Neural progenitor cell (in vitro differentiated cells): ENCODE results near the gene PATJ. TPM values are rescaled to one million over a fixed set of nuclear protein-coding genes. Genes with fewer than 3 reads are reported as not detected.
"Not testable (repeated sequence)": the region's sequence is repeated elsewhere in the genome, so short reads cannot be mapped to it uniquely, and the experiment has no call there.

Experiments used
- DNase-seq: peaks from one replicate; pipeline ENCODE4 v3.0.0-alpha.2; 2016; ENCODE audit warnings: low spot score
- H2AFZ ChIP-seq: fragments of 200-600 bp; sonication (generic); replicated peaks from 2 replicates; pipeline ENCODE4 v1.6.1; 2016; ENCODE audit warnings: antibody characterized with exemption
- H3F3A ChIP-seq: fragments of 200-600 bp; sonication (generic); 2 replicates; pipeline ENCODE4 v1.6.1; 2016; ENCODE audit warnings: antibody characterized with exemption, low read depth
- H3K27ac ChIP-seq: fragments of 200-600 bp; sonication (generic); 2 replicates; pipeline ENCODE4 v1.5.1; 2016; ENCODE audit warnings: mild to moderate bottlenecking
- H3K27me3 ChIP-seq: fragments of 200-600 bp; sonication (generic); 2 replicates; pipeline ENCODE4 v1.6.1; 2016; ENCODE audit warnings: mild to moderate bottlenecking, moderate library complexity
- H3K36me3 ChIP-seq: fragments of 200-600 bp; sonication (generic); 2 replicates; pipeline ENCODE4 v1.5.1; 2016
- H3K4me1 ChIP-seq: fragments of 200-600 bp; sonication (generic); 2 replicates; pipeline ENCODE4 v1.6.1; 2016; ENCODE audit warnings: mixed run types
- H3K4me2 ChIP-seq: fragments of 200-600 bp; sonication (generic); 2 replicates; pipeline ENCODE4 v1.6.1; 2016
- H3K4me3 ChIP-seq: fragments of 200-600 bp; sonication (generic); 2 replicates; pipeline ENCODE4 v1.5.1; 2016
- H3K79me2 ChIP-seq: fragments of 200-600 bp; sonication (generic); 2 replicates; pipeline ENCODE4 v1.6.1; 2016; ENCODE audit warnings: low read depth
- H3K9ac ChIP-seq: fragments of 200-600 bp; sonication (generic); 2 replicates; pipeline ENCODE4 v1.6.1; 2016
- H3K9me3 ChIP-seq: fragments of 200-600 bp; sonication (generic); 2 replicates; pipeline ENCODE4 v1.5.1; 2016; ENCODE audit warnings: low read depth
- H4K20me1 ChIP-seq: fragments of 200-600 bp; sonication (generic); 2 replicates; pipeline ENCODE4 v1.6.1; 2016; ENCODE audit warnings: low read depth
- H3K27ac Mint-ChIP-seq: 3 replicates; pipeline ENCODE4 v1.8.0; 2021; ENCODE audit warnings: mixed read lengths
- H3K27me3 Mint-ChIP-seq: 2 replicates; pipeline ENCODE4 v1.8.0; 2022; ENCODE audit warnings: low read depth, mild to moderate bottlenecking, inconsistent platforms, moderate library complexity, mixed read lengths; ENCODE audit not compliant: insufficient read depth
- H3K36me3 Mint-ChIP-seq: 3 replicates; pipeline ENCODE4 v1.8.0; 2021; ENCODE audit warnings: mixed read lengths
- H3K4me1 Mint-ChIP-seq: 3 replicates; pipeline ENCODE4 v1.8.0; 2021; ENCODE audit warnings: mixed read lengths
- H3K4me3 Mint-ChIP-seq: 3 replicates; pipeline ENCODE4 v1.8.0; 2021; ENCODE audit warnings: mild to moderate bottlenecking, moderate library complexity, mixed read lengths
- H3K9me3 Mint-ChIP-seq: 3 replicates; pipeline ENCODE4 v1.8.0; 2020; ENCODE audit warnings: mixed read lengths
- CTCF ChIP-seq: fragments of 200-600 bp; sonication (generic); IDR thresholded peaks from 2 replicates; pipeline ENCODE4 v1.5.1; 2017; ENCODE audit warnings: antibody characterized with exemption, mild to moderate bottlenecking
- EZH2 ChIP-seq: fragments of 200-600 bp; sonication (generic); IDR thresholded peaks from 2 replicates; pipeline ENCODE4 v1.6.1; 2017; ENCODE audit warnings: antibody characterized with exemption, mild to moderate bottlenecking, moderate library complexity
- EZH2phosphoT487 ChIP-seq: fragments of 200-600 bp; sonication (generic); IDR thresholded peaks from 2 replicates; pipeline ENCODE4 v1.6.1; 2017; ENCODE audit warnings: antibody characterized with exemption
- total RNA-seq: library from RNA; depleted of rRNA; stranded (reverse); fragments of >200 nt; gene quantifications from 2 replicates; pipeline ENCODE4 v1.2.3, GENCODE V29; 2015; ENCODE audit warnings: low replicate concordance

Gene PATJ
- total RNA-seq, 1 donor from 2014 or later = 24.8 TPM

- Histone ChIP-seq H3K27me3 (no peaks in the 10 kb centered on the region), H3K9me3 (no peaks in the 10 kb centered on the region), H3F3A (no peaks in the 10 kb centered on the region), H3K4me1 (no peaks in the 10 kb centered on the region), H3K4me3 (no peak overlapping the region), H3K9ac (no peak overlapping the region), H2AFZ (no peak overlapping the region), H3K4me2 (no peak overlapping the region), H3K36me3 (no peaks in the 10 kb centered on the region), H3K79me2 (no peaks in the 10 kb centered on the region), H4K20me1 (no peaks in the 10 kb centered on the region), H3K27ac (no peak overlapping the region)
- no peak for DNase-seq
- Mint-ChIP-seq H3K27me3 (no peaks in the 10 kb centered on the region), H3K27ac (no peak overlapping the region), H3K36me3 (peaks cover 17% of the 10 kb centered on the region), H3K4me1 (peaks cover 4% of the 10 kb centered on the region), H3K4me3 (no peak overlapping the region), H3K9me3 (no peaks in the 10 kb centered on the region)
- TF ChIP-seq EZH2 = no peak
- no peak for TF ChIP-seq EZH2phosphoT487
- no peak for TF ChIP-seq CTCF
Measured at GRCh38 chr1:61708953-61709907, 33.0 kb upstream of the PATJ start.

- no peak for TF ChIP-seq EZH2phosphoT487
- TF ChIP-seq CTCF = no peak
- TF ChIP-seq EZH2 = no peak
- Mint-ChIP-seq H3K27me3 (no peaks in the 10 kb centered on the region), H3K4me3 (no peak overlapping the region), H3K36me3 (peaks cover 20% of the 10 kb centered on the region), H3K4me1 (peaks cover 4% of the 10 kb centered on the region), H3K9me3 (no peaks in the 10 kb centered on the region), H3K27ac (no peak overlapping the region)
- Histone ChIP-seq H3K36me3 (no peaks in the 10 kb centered on the region), H3K9ac (no peak overlapping the region), H3K27me3 (no peaks in the 10 kb centered on the region), H3K79me2 (no peaks in the 10 kb centered on the region), H3K4me2 (no peak overlapping the region), H3K9me3 (no peaks in the 10 kb centered on the region), H3K4me1 (no peaks in the 10 kb centered on the region), H3K4me3 (no peak overlapping the region), H2AFZ (no peak overlapping the region), H3K27ac (no peak overlapping the region), H3F3A (no peaks in the 10 kb centered on the region), H4K20me1 (no peaks in the 10 kb centered on the region)
- DNase-seq = no peak
Measured at GRCh38 chr1:61709908-61710289, 32.4 kb upstream of the PATJ start.

DNA sequence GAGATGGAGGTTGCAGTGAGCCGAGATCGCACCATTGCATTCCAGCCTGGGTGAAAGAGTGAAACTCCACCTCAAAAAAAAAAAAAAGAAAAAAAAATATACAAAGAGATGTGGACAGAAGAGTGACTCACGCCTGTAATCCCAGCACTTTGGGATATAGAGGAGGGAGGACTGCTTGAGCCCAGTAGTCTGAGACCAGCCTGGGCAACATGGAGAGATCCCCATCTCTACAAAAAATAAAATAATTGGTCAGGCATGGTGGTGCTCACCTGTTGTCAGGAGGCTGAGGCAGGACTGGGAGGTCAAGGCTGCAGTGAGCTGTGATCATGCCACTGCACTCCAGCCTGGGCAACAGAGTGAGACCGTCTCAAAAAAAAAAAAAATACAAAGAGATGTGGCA, 31.0 kb upstream of the PATJ start:
- not testable (repeated sequence) for H3K4me3 ChIP-seq, H2AFZ ChIP-seq, H3K79me2 ChIP-seq, H3K9ac ChIP-seq, H3K27me3 Mint-ChIP-seq, H3K27ac Mint-ChIP-seq, H3K9me3 Mint-ChIP-seq, H3K27me3 ChIP-seq, H3K4me1 ChIP-seq, DNase-seq, H3K36me3 ChIP-seq, H3K27ac ChIP-seq, H3K4me3 Mint-ChIP-seq, H3K4me2 ChIP-seq, H3K4me1 Mint-ChIP-seq, H4K20me1 ChIP-seq, H3F3A ChIP-seq, H3K9me3 ChIP-seq
- peaks cover 21% of the 10 kb centered on the region for H3K36me3 Mint-ChIP-seq

DNA sequence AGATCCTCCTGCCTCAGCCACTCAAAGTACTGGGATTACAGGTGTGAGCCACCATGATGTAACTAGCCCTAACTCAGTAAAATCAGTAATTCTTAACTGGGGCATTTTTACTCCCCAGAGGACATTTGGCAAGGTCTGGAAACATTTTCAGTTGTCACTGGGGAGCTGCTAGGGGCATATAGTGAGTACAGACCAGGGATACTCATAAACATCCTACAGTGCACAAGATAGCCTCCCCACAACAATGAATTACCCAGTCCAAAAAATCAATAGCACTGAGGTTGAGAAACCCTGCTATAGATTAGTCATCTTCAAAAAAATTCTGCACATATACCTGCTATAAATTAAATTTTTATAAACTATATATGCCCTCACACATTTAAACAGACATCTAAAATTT, 30.3 kb upstream of the PATJ start:
- H3K4me1 ChIP-seq = no peaks in the 10 kb centered on the region
- no peak for DNase-seq
- no peak overlapping the region for H3K4me3 ChIP-seq
- no peaks in the 10 kb centered on the region for H3F3A ChIP-seq
- Mint-ChIP-seq H3K4me1 (peaks cover 4% of the 10 kb centered on the region), H3K27me3 (no peaks in the 10 kb centered on the region), H3K4me3 (no peak overlapping the region), H3K27ac (no peak overlapping the region), H3K9me3 (no peaks in the 10 kb centered on the region), H3K36me3 (peaks cover 24% of the 10 kb centered on the region)
- no peaks in the 10 kb centered on the region for H3K27me3 ChIP-seq
- peaks cover 6% of the 10 kb centered on the region for H3K79me2 ChIP-seq
- no peak overlapping the region for H2AFZ ChIP-seq
- no peaks in the 10 kb centered on the region for H3K9me3 ChIP-seq
- peaks cover 4% of the 10 kb centered on the region for H4K20me1 ChIP-seq
- H3K27ac ChIP-seq = no peak overlapping the region
- no peak overlapping the region for H3K4me2 ChIP-seq
- H3K9ac ChIP-seq = no peak overlapping the region
- TF ChIP-seq CTCF = no peak
- peaks cover 3% of the 10 kb centered on the region for H3K36me3 ChIP-seq

GRCh38 chr1:61718996-61719663, 23.1 kb upstream of the PATJ start:
- H3K9me3 ChIP-seq, H3K4me2 ChIP-seq, H3K9ac ChIP-seq, H3K27ac ChIP-seq, H3K27me3 Mint-ChIP-seq, H3K4me1 ChIP-seq, H3F3A ChIP-seq, H3K36me3 ChIP-seq, H3K27me3 ChIP-seq, H3K9me3 Mint-ChIP-seq, H3K4me1 Mint-ChIP-seq, DNase-seq, H4K20me1 ChIP-seq, H2AFZ ChIP-seq, H3K4me3 Mint-ChIP-seq, H3K4me3 ChIP-seq, H3K27ac Mint-ChIP-seq: not testable (repeated sequence)
- H3K79me2 ChIP-seq = peaks cover 32% of the 10 kb centered on the region
- peaks cover 14% of the 10 kb centered on the region for H3K36me3 Mint-ChIP-seq
